Urothelium cell line (cell line): ENCODE results near the gene MEX3B.
"Not testable (repeated sequence)": the region's sequence is repeated elsewhere in the genome, so short reads cannot be mapped to it uniquely, and the experiment has no call there.

Source experiments
- DNase-seq: peaks from one replicate; pipeline ENCODE4 v3.0.0; 2011; ENCODE audit warnings: low spot score, mixed read lengths
- FAIRE-seq: peaks from 2 replicates; lab custom pipeline; 2011; peaks lifted over from hg19 to GRCh38; lab: Jason Lieb, UNC

Gene MEX3B

DNA sequence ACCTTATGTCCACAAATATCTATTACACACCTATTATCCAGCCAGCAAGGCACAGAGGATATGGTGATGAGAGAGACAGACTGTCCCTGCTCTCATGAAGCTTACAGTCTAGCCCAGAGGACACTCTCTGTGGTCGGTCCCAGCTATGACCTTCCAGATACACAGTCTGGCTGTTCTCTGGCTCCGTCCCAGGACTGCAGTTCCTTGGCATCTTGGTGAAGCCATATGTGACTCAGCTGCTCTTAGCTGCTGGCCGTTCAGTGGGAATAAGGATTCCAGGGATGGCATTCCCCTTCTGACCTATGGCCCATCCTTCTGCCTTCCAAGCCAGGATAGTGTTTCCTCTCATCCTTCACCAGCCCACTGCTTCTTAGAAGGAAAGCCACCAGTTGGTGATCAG is 30.8 kb downstream of the MEX3B start:
- DNase-seq (no peak), FAIRE-seq (no peak)

GRCh38 chr15:82012908-82013307 is 32.9 kb downstream of the MEX3B start:
- DNase-seq (no peak), FAIRE-seq (no peak)

DNA sequence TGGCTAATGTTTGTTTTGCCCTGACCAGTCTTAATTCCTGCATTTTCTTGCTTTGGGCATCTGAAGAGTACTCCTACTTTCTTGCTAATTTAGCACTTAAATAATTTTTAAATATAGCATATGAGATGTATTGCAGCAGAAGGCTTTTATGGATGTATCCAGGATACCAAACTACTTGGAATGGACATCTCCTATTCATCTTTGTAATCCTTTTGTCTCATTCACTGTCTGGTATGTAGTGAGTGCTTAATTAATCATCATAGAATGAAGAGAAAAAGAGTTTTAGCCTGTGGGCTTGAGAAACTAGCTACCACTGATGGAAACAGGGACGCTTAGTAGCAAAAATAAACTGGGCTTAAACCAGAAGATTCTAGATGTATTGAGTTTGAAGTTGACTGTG is 40.6 kb downstream of the MEX3B start:
- FAIRE-seq (no peak), DNase-seq (no peak)

GRCh38 chr15:82003916-82004315 is 41.9 kb downstream of the MEX3B start:
- FAIRE-seq (no peak), DNase-seq (no peak)

GRCh38 chr15:81995081-81995480 is 50.7 kb downstream of the MEX3B start:
- not testable (repeated sequence) for FAIRE-seq, DNase-seq

- FAIRE-seq (no peak), DNase-seq (no peak)
Measured at GRCh38 chr15:81992523-81992922, 53.3 kb downstream of the MEX3B start.
